AG04449 (cell line): ENCODE data around the gene HMGN1.

Experiments
- CTCF ChIA-PET: fragments of 350-600 bp; formaldehyde crosslinking; extraction: SDS; loops from one replicate; lab custom pipeline; 2021; ENCODE audit warnings: antibody characterized with exemption; lab: Yijun Ruan, JAX
- POLR2A ChIA-PET: fragments of 400-600, 350-600 bp; formaldehyde crosslinking; extraction: SDS; loops from one replicate; lab custom pipeline; 2020; ENCODE audit warnings: antibody characterized with exemption, inconsistent platforms; lab: Yijun Ruan, JAX
- DNase-seq: peaks from one replicate; pipeline ENCODE4 v3.0.0-alpha.2; 2010; ENCODE audit warnings: low read depth, low spot score
- H3K4me3 ChIP-seq: 2 replicates; pipeline ENCODE4 v1.5.1; 2011; ENCODE audit warnings: low read depth, mild to moderate bottlenecking, control low read depth, low read length
- CTCF ChIP-seq: IDR thresholded peaks from one replicate; pipeline ENCODE4 v1.5.1; 2011; ENCODE audit warnings: mild to moderate bottlenecking, moderate library complexity, low read length, control low read depth, inconsistent platforms; ENCODE audit not compliant: insufficient read depth; ENCODE audit errors: missing control alignments

Gene HMGN1

GRCh38 chr21:39347537-39347936 lies 1.4 kb downstream of the HMGN1 start:
- no peak for DNase-seq
- H3K4me3 ChIP-seq = peak overlapping the region; percentile 81
- TF ChIP-seq CTCF = no peak
- ChIA-PET CTCF (interaction anchor here (0.8 to 2.1 kb wide), 3 partner anchors 40 to 95 kb away, joined by 3 to 7 read pairs (median 3); no protein-coding TSS in a partner anchor), POLR2A (interaction anchor here (0.9 to 1.5 kb wide), 2 partner anchors 34 to 40 kb away, joined by 3 to 6 read pairs; partner anchors contain the start of gene BRWD1)

GRCh38 chr21:39346671-39347331 lies 2.1 kb downstream of the HMGN1 start:
- ChIA-PET POLR2A (interaction anchor here (0.9 kb wide), 1 partner anchor 41 kb away, joined by 3 read pairs; no protein-coding TSS in a partner anchor), CTCF (interaction anchor here (1.4 to 2.1 kb wide), 2 partner anchors 41 to 94 kb away, joined by 3 to 7 read pairs; no protein-coding TSS in a partner anchor)
- H3K4me3 ChIP-seq = peak overlapping the region; percentile 19
- no peak for TF ChIP-seq CTCF
- DNase-seq = no peak

GRCh38 chr21:39346206-39346605 lies 2.7 kb downstream of the HMGN1 start:
- H3K4me3 ChIP-seq = peak overlapping the region; percentile 19
- ChIA-PET POLR2A (no interaction called here), CTCF (no interaction called here)
- TF ChIP-seq CTCF = no peak
- no peak for DNase-seq

GRCh38 chr21:39345440-39345839 lies 3.4 kb downstream of the HMGN1 start:
- no peak overlapping the region for H3K4me3 ChIP-seq
- no peak for TF ChIP-seq CTCF
- CTCF ChIA-PET = interaction anchor here (0.8 kb wide), 1 partner anchor 32 kb away, joined by 3 read pairs; the partner anchor contains the start of gene BRWD1
- DNase-seq = no peak
- POLR2A ChIA-PET = no interaction called here

GRCh38 chr21:39344848-39345247 lies 4.0 kb downstream of the HMGN1 start:
- ChIA-PET POLR2A (no interaction called here), CTCF (no interaction called here)
- no peak for DNase-seq
- TF ChIP-seq CTCF = no peak
- H3K4me3 ChIP-seq = no peak overlapping the region

- POLR2A ChIA-PET = no interaction called here
- DNase-seq = no peak
- H3K4me3 ChIP-seq = no peak overlapping the region
- CTCF ChIA-PET = no interaction called here
- no peak for TF ChIP-seq CTCF
These were observed 7.5 kb downstream of the HMGN1 start for GRCh38 chr21:39341249-39341923.
